Measurements from ENCODE around the gene AP1G1.

GRCh38 chr16:71758293-71758760 lies 50.3 kb downstream of the AP1G1 start:
- TF ChIP-seq CTCF (IDR thresholded peaks at IDR 0.05) (no peak), POLR2A (IDR thresholded peaks at IDR 0.05) (no peak)

Data from right lobe of liver (tissue), 4 donors.